Right atrium auricular region (tissue), 2 donors: ENCODE measurements around the gene QSOX2. TPM values are rescaled to one million over a fixed set of nuclear protein-coding genes. Genes with fewer than 3 reads are reported as not detected.

Experiments used
- DNase-seq: peaks from one replicate; pipeline ENCODE4 v3.0.0-alpha.2; 2019; ENCODE audit warnings: low spot score
- H3K27ac ChIP-seq, 2 donors: fragments of 200-600 bp; sonication (generic); 1 replicate in 1 of 2; 2 replicates in 1 of 2; pipeline ENCODE4 v1.5.1; 2016 to 2019
- H3K27me3 ChIP-seq, 2 donors: fragments of 200-600 bp; sonication (generic); one replicate each; pipeline versions ENCODE4 v1.5.1 to v1.6.0; 2017 to 2019
- H3K36me3 ChIP-seq: fragments of 200-600 bp; sonication (generic); one replicate; pipeline ENCODE4 v1.5.1; 2016
- H3K4me1 ChIP-seq, 2 donors: fragments of 200-600 bp; sonication (generic); one replicate each; pipeline versions ENCODE4 v1.5.1 to v1.6.0; 2017 to 2019
- H3K4me3 ChIP-seq, 2 donors: fragments of 200-600 bp; sonication (generic); 1 replicate in 1 of 2; 2 replicates in 1 of 2; pipeline ENCODE4 v1.5.1; 2017 to 2019; ENCODE audit warnings: mild to moderate bottlenecking in 1 of 2, moderate library complexity in 1 of 2
- H3K9me3 ChIP-seq, 2 donors: fragments of 200-600 bp; sonication (generic); one replicate each; pipeline ENCODE4 v1.5.1; 2019
- total RNA-seq, 2 donors: library from RNA; depleted of rRNA; stranded (reverse); fragments of >200 nt; gene quantifications; one replicate each; pipeline ENCODE4 v1.1.0, GENCODE V29; 2016
- TF ChIP-seq, protein P1 (sequence below), 2 donors: fragments of 200-600 bp; sonication (generic); IDR thresholded peaks; one replicate each; pipeline ENCODE4 v1.5.1; 2019; ENCODE audit warnings: antibody characterized with exemption in 2 of 2

Gene QSOX2
- total RNA-seq, 2 donors from 2014 or later = 3.2 to 6.3 TPM

DNA sequence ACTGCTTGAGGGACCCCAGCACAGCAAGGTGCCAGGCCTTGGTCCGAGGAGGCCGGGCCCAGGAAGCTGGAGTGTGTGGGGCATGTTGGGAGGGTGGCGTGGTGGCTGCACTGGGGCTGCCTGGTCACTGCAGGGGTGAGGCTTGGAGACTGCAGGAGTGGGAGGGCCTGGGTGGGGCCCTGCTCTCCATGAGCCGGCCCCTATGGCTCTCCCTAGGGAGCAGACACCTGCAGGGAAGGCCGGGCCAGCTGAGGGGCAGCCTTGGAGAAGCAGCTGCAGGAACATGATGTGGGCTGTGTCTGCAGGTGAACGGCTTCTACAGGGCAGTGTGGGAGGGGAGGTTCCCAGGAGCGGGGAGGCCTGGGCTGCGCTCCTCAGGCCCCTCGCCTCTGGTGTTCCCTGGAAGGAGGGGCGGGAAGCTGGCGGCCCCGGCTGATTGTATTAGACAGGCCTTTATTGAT is 85.2 kb downstream of the QSOX2 start:
- Histone ChIP-seq H3K4me3 (no peak overlapping the region), H3K27ac (no peak overlapping the region), H3K4me1 (no peaks in the 10 kb centered on the region), H3K27me3 (no peaks in the 10 kb centered on the region), H3K9me3 (peaks cover 0 to 8% of the 10 kb centered on the region in 2 donors), H3K36me3 (no peaks in the 10 kb centered on the region)
- no peak for DNase-seq
- TF ChIP-seq, protein P1, sequence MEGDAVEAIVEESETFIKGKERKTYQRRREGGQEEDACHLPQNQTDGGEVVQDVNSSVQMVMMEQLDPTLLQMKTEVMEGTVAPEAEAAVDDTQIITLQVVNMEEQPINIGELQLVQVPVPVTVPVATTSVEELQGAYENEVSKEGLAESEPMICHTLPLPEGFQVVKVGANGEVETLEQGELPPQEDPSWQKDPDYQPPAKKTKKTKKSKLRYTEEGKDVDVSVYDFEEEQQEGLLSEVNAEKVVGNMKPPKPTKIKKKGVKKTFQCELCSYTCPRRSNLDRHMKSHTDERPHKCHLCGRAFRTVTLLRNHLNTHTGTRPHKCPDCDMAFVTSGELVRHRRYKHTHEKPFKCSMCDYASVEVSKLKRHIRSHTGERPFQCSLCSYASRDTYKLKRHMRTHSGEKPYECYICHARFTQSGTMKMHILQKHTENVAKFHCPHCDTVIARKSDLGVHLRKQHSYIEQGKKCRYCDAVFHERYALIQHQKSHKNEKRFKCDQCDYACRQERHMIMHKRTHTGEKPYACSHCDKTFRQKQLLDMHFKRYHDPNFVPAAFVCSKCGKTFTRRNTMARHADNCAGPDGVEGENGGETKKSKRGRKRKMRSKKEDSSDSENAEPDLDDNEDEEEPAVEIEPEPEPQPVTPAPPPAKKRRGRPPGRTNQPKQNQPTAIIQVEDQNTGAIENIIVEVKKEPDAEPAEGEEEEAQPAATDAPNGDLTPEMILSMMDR (IDR thresholded peaks at IDR 0.05) = no peak

GRCh38 chr9:136159851-136160250 is 85.8 kb downstream of the QSOX2 start:
- no peaks in the 10 kb centered on the region for H3K4me1 ChIP-seq
- H3K36me3 ChIP-seq = no peaks in the 10 kb centered on the region
- DNase-seq = no peak
- no peaks in the 10 kb centered on the region for H3K27me3 ChIP-seq
- TF ChIP-seq, protein P1 (IDR thresholded peaks at IDR 0.05) = no peak
- no peak overlapping the region for H3K27ac ChIP-seq
- H3K9me3 ChIP-seq = peaks cover 0 to 8% of the 10 kb centered on the region in 2 donors
- no peak overlapping the region for H3K4me3 ChIP-seq

- no peak overlapping the region for H3K4me3 ChIP-seq
- no peaks in the 10 kb centered on the region for H3K27me3 ChIP-seq
- TF ChIP-seq, protein P1 (IDR thresholded peaks at IDR 0.05) = no peak
- H3K4me1 ChIP-seq = no peaks in the 10 kb centered on the region
- H3K27ac ChIP-seq = no peak overlapping the region
- no peak for DNase-seq
- H3K9me3 ChIP-seq = no peaks in the 10 kb centered on the region
- no peaks in the 10 kb centered on the region for H3K36me3 ChIP-seq
These were observed 87.9 kb downstream of the QSOX2 start for GRCh38 chr9:136157477-136158265.

Other genes with a start within 250 kb of the QSOX2 start
- gene NACC2, start 150.5 kb downstream of the QSOX2 start, total RNA-seq = 10 to 100 TPM; 49.1 to 55.5 TPM
- 10 to 100 TPM; 20.3 to 29.3 TPM for gene TMEM250, start 126.9 kb downstream of the QSOX2 start, total RNA-seq
- under 1 TPM in 1 of 2 donors, not detected in 1; 0.16 TPM for gene LHX3, start 40.7 kb downstream of the QSOX2 start, total RNA-seq
- gene CCDC187, start 58.3 kb upstream of the QSOX2 start, total RNA-seq = not detected
- gene GPSM1, start 81.7 kb upstream of the QSOX2 start, total RNA-seq = 10 to 100 TPM; 39.4 to 44.5 TPM
- gene DNLZ, start 117.9 kb upstream of the QSOX2 start, total RNA-seq = 10 to 100 TPM; 15.4 to 36.6 TPM
- 1 to 10 TPM in 1 of 2 donors, under 1 TPM in 1; 0.15 to 1.1 TPM for gene CARD9, start 127.9 kb upstream of the QSOX2 start, total RNA-seq
- 1 to 10 TPM; 2.5 to 4.4 TPM for gene SNAPC4, start 154.4 kb upstream of the QSOX2 start, total RNA-seq
- gene ENTR1, start 164.8 kb upstream of the QSOX2 start, total RNA-seq = 10 to 100 TPM; 10.3 to 17.6 TPM
- 10 to 100 TPM; 40.8 to 47.4 TPM for gene PMPCA, start 164.8 kb upstream of the QSOX2 start, total RNA-seq
- gene INPP5E, start 194.0 kb upstream of the QSOX2 start, total RNA-seq = 1 to 10 TPM; 6.4 to 9.1 TPM
- gene SEC16A, start 237.2 kb upstream of the QSOX2 start, total RNA-seq = 10 to 100 TPM; 32.6 to 41.6 TPM